A204.1 (cell line): ENCODE results near the gene ADH6.
"Not testable (repeated sequence)": the region's sequence is repeated elsewhere in the genome, so short reads cannot be mapped to it uniquely, and the experiment has no call there.

Experiments used
- FAIRE-seq: peaks from 2 replicates; lab custom pipeline; 2012; peaks lifted over from hg19 to GRCh38; lab: Jason Lieb, UNC

ADH6 gene

GRCh38 chr4:99219072-99219471 lies at the start of gene ADH6:
ADH6 (minus strand) TSS chr4:99219246; CDS start chr4:99219152, 94 bp downstream.
- no peak for FAIRE-seq

GRCh38 chr4:99264927-99265326 lies 45.9 kb upstream of the ADH6 start:
- FAIRE-seq, result no peak

GRCh38 chr4:99252746-99253145 lies 33.7 kb upstream of the ADH6 start:
- FAIRE-seq, result no peak

- FAIRE-seq, result no peak
Measured at GRCh38 chr4:99248714-99249113, 29.7 kb upstream of the ADH6 start.

- FAIRE-seq, result no peak
Measured at GRCh38 chr4:99235955-99236354, 16.9 kb upstream of the ADH6 start.

GRCh38 chr4:99234331-99235010 lies 15.4 kb upstream of the ADH6 start:
- FAIRE-seq, result no peak

GRCh38 chr4:99233397-99233796 lies 14.4 kb upstream of the ADH6 start:
- not testable (repeated sequence) for FAIRE-seq

GRCh38 chr4:99228706-99229105 lies 9.7 kb upstream of the ADH6 start:
- FAIRE-seq, result not testable (repeated sequence)

- not testable (repeated sequence) for FAIRE-seq
Measured at GRCh38 chr4:99227646-99228045, 8.6 kb upstream of the ADH6 start.

- FAIRE-seq, result no peak
Measured at GRCh38 chr4:99221980-99222379, 2.9 kb upstream of the ADH6 start.

- no peak for FAIRE-seq
Measured at GRCh38 chr4:99219479-99219878, 433 bp upstream of the ADH6 start.

GRCh38 chr4:99215521-99215920 lies 3.5 kb downstream of the ADH6 start:
- no peak for FAIRE-seq

- FAIRE-seq, result no peak
Measured at GRCh38 chr4:99210789-99211188, 8.3 kb downstream of the ADH6 start.

GRCh38 chr4:99209671-99210070 lies 9.4 kb downstream of the ADH6 start:
- no peak for FAIRE-seq

- no peak for FAIRE-seq
Measured at GRCh38 chr4:99208719-99209075, 10.3 kb downstream of the ADH6 start.

- no peak for FAIRE-seq
Measured at GRCh38 chr4:99207911-99208718, 10.9 kb downstream of the ADH6 start.

GRCh38 chr4:99207069-99207743 lies 11.8 kb downstream of the ADH6 start:
- no peak for FAIRE-seq

GRCh38 chr4:99205153-99205979 lies 13.7 kb downstream of the ADH6 start:
- no peak for FAIRE-seq

GRCh38 chr4:99202536-99202935 lies 16.5 kb downstream of the ADH6 start:
- FAIRE-seq, result no peak

- no peak for FAIRE-seq
Measured at GRCh38 chr4:99202094-99202493, 17.0 kb downstream of the ADH6 start.

- FAIRE-seq, result no peak
Measured at GRCh38 chr4:99201690-99202089, 17.4 kb downstream of the ADH6 start.

GRCh38 chr4:99200138-99200537 lies 18.9 kb downstream of the ADH6 start:
- no peak for FAIRE-seq
